NT2/D1 (cell line): ENCODE results near the gene SLC28A2.
"Not testable (repeated sequence)": the region's sequence is repeated elsewhere in the genome, so short reads cannot be mapped to it uniquely, and the experiment has no call there.

Experiments used
- SUZ12 ChIP-seq: IDR thresholded peaks from 2 replicates; pipeline ENCODE4 v1.6.1; 2011; ENCODE audit not compliant: insufficient read length, insufficient read depth; ENCODE audit errors: extremely low read depth
- ZNF274 ChIP-seq: IDR thresholded peaks from 2 replicates; pipeline ENCODE4 v1.6.1; 2011; ENCODE audit warnings: mild to moderate bottlenecking, low read depth, low read length

DNA sequence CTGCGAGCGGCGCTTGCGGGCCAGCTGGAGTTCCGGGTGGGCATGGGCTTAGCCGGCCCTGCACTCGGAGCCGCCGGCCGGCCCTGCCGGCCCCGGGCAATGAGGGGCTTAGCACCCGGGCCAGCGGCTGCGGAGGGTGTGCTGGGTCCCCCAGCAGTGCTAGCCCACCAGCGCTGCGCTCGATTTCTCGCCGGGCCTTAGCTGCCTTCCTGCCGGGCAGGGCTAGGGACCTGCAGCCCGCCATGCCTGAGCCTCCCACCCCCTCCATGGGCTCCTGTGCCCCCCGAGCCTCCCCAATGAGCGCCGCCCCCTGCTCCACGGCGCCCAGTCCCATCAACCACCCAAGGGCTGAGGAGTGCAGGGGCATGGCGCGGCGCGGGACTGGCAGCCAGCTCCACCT, 62.1 kb downstream of the SLC28A2 start:
- not testable (repeated sequence) for TF ChIP-seq SUZ12, ZNF274
